H9 (cell line): ENCODE data around the gene NAA30. TPM values are rescaled to one million over a fixed set of nuclear protein-coding genes. Genes with fewer than 3 reads are reported as not detected.

Source experiments
- DNase-seq: peaks from one replicate; pipeline ENCODE4 v3.0.0-alpha.2; 2017
- H2AFZ ChIP-seq: one replicate; pipeline ENCODE4 v1.6.1; 2013; ENCODE audit warnings: mild to moderate bottlenecking, low read length, control low read depth, moderate library complexity
- H2AK5ac ChIP-seq: 2 replicates; pipeline ENCODE4 v1.6.1; 2013; ENCODE audit warnings: low read length, control low read depth, mixed read lengths; ENCODE audit not compliant: insufficient read length
- H2BK120ac ChIP-seq: one replicate; pipeline ENCODE4 v1.6.1; 2013; ENCODE audit warnings: low read depth, mild to moderate bottlenecking, low read length, control low read depth, inconsistent platforms; ENCODE audit not compliant: poor library complexity, severe bottlenecking
- H2BK12ac ChIP-seq: 2 replicates; pipeline ENCODE4 v1.6.1; 2013; ENCODE audit warnings: low read length, control low read depth, mixed read lengths, low read depth; ENCODE audit not compliant: insufficient read length
- H2BK15ac ChIP-seq: 2 replicates; pipeline ENCODE4 v1.6.1; 2013; ENCODE audit warnings: low read depth, low read length, control low read depth
- H2BK20ac ChIP-seq: one replicate; pipeline ENCODE4 v1.6.1; 2013; ENCODE audit warnings: low read depth, mild to moderate bottlenecking, low read length, control low read depth, inconsistent platforms; ENCODE audit not compliant: poor library complexity, severe bottlenecking
- H2BK5ac ChIP-seq: 2 replicates; pipeline ENCODE4 v1.6.1; 2013; ENCODE audit warnings: low read length, control low read depth, mixed read lengths; ENCODE audit not compliant: insufficient read length
- H3K14ac ChIP-seq: 2 replicates; pipeline ENCODE4 v1.6.1; 2013; ENCODE audit warnings: low read length, control low read depth; ENCODE audit not compliant: insufficient read depth
- H3K18ac ChIP-seq: 2 replicates; pipeline ENCODE4 v1.6.1; 2013; ENCODE audit warnings: low read depth, mild to moderate bottlenecking, mixed read lengths, low read length, control low read depth; ENCODE audit not compliant: insufficient read length
- H3K23ac ChIP-seq: 2 replicates; pipeline ENCODE4 v1.6.1; 2013; ENCODE audit warnings: low read length, control low read depth, mixed read lengths, low read depth; ENCODE audit not compliant: insufficient read length
- H3K23me2 ChIP-seq: 2 replicates; pipeline ENCODE4 v1.6.1; 2013; ENCODE audit warnings: low read depth, mild to moderate bottlenecking, mixed read lengths, low read length, control low read depth; ENCODE audit not compliant: insufficient read length, poor library complexity, severe bottlenecking
- H3K27ac ChIP-seq: 2 replicates; pipeline ENCODE4 v1.5.1; 2013; ENCODE audit warnings: low read length, control low read depth, mixed read lengths, low read depth; ENCODE audit not compliant: insufficient read length
- H3K27me3 ChIP-seq: 2 replicates; pipeline ENCODE4 v1.6.1; 2013; ENCODE audit warnings: low read length, control low read depth, inconsistent platforms; ENCODE audit not compliant: insufficient read depth
- H3K4ac ChIP-seq: 2 replicates; pipeline ENCODE4 v1.6.1; 2013; ENCODE audit warnings: low read depth, mild to moderate bottlenecking, control low read depth, inconsistent platforms, low read length, moderate library complexity
- H3K4me1 ChIP-seq: 2 replicates; pipeline ENCODE4 v1.6.1; 2013; ENCODE audit warnings: low read length, control low read depth, inconsistent platforms; ENCODE audit not compliant: insufficient read depth
- H3K4me2 ChIP-seq: 2 replicates; pipeline ENCODE4 v1.6.1; 2013; ENCODE audit warnings: low read length, control low read depth, mixed read lengths; ENCODE audit not compliant: insufficient read length, insufficient read depth
- H3K56ac ChIP-seq: 2 replicates; pipeline ENCODE4 v1.6.1; 2013; ENCODE audit warnings: low read depth, mild to moderate bottlenecking, mixed read lengths, low read length, control low read depth; ENCODE audit not compliant: insufficient read length
- H3K79me1 ChIP-seq: 2 replicates; pipeline ENCODE4 v1.6.1; 2013; ENCODE audit warnings: low read depth, mild to moderate bottlenecking, moderate library complexity, low read length, control low read depth, inconsistent platforms; ENCODE audit not compliant: insufficient read depth, poor library complexity, severe bottlenecking
- H3K79me2 ChIP-seq: 2 replicates; pipeline ENCODE4 v1.6.1; 2013; ENCODE audit warnings: low read length, control low read depth, inconsistent platforms; ENCODE audit not compliant: insufficient read depth
- H3K9ac ChIP-seq: 2 replicates; pipeline ENCODE4 v1.6.1; 2013; ENCODE audit warnings: low read length, control low read depth, mixed read lengths; ENCODE audit not compliant: insufficient read length; ENCODE audit errors: extremely low read depth
- H3K9me3 ChIP-seq: one replicate; pipeline ENCODE4 v1.6.1; 2013; ENCODE audit warnings: low read depth, low read length, inconsistent platforms; ENCODE audit not compliant: control insufficient read depth
- H3T11ph ChIP-seq: one replicate; pipeline ENCODE4 v1.6.1; 2013; ENCODE audit warnings: mild to moderate bottlenecking, low read length, control low read depth, inconsistent platforms
- H4K20me1 ChIP-seq: one replicate; pipeline ENCODE4 v1.6.1; 2013; ENCODE audit not compliant: control insufficient read depth, insufficient read length, insufficient read depth
- H4K5ac ChIP-seq: 2 replicates; pipeline ENCODE4 v1.6.1; 2013; ENCODE audit warnings: low read depth, mild to moderate bottlenecking, mixed read lengths, low read length, control low read depth; ENCODE audit not compliant: insufficient read length
- H4K8ac ChIP-seq: replicated peaks from 2 replicates; pipeline ENCODE4 v1.6.1; 2013; ENCODE audit warnings: low read length, control low read depth, mixed read lengths, low read depth; ENCODE audit not compliant: insufficient read length
- H4K91ac ChIP-seq: 2 replicates; pipeline ENCODE4 v1.6.1; 2013; ENCODE audit warnings: low read depth, mild to moderate bottlenecking, moderate library complexity, mixed read lengths, low read length, control low read depth; ENCODE audit not compliant: insufficient read length
- H3K27ac Mint-ChIP-seq, 3 experiments: 2 replicates in 2 of 3; 3 replicates in 1 of 3; pipeline ENCODE4 v1.8.0; 2020 to 2021; ENCODE audit warnings: mixed read lengths in 3 of 3, mild to moderate bottlenecking in 1 of 3, moderate library complexity in 1 of 3
- H3K27me3 Mint-ChIP-seq: 2 replicates; pipeline ENCODE4 v1.8.0; 2021; ENCODE audit warnings: low read depth, mild to moderate bottlenecking, moderate library complexity, mixed read lengths
- H3K36me3 Mint-ChIP-seq, 3 experiments: 2 replicates in 2 of 3; 3 replicates in 1 of 3; pipeline ENCODE4 v1.8.0; 2020 to 2021; ENCODE audit warnings: low read depth in 3 of 3, mixed read lengths in 3 of 3; ENCODE audit not compliant: insufficient read depth in 1 of 3
- H3K4me1 Mint-ChIP-seq, 2 experiments: 2 replicates each; pipeline ENCODE4 v1.8.0; 2020; ENCODE audit warnings: mixed read lengths in 2 of 2
- H3K4me3 Mint-ChIP-seq, 2 experiments: 2 replicates in 1 of 2; 3 replicates in 1 of 2; pipeline ENCODE4 v1.8.0; 2020 to 2021; ENCODE audit warnings: mild to moderate bottlenecking in 2 of 2, mixed read lengths in 2 of 2, moderate library complexity in 1 of 2
- H3K9me3 Mint-ChIP-seq, 2 experiments: 2 replicates in 1 of 2; 3 replicates in 1 of 2; pipeline ENCODE4 v1.8.0; 2020; ENCODE audit warnings: mild to moderate bottlenecking in 2 of 2, mixed read lengths in 2 of 2, moderate library complexity in 1 of 2
- WGBS: extraction: QIAGEN DNeasy Blood & Tissue Kit; methylation state at CpG from one replicate; pipeline ENCODE4 v1.1.7; 2013; ENCODE audit warnings: missing lambda C conversion rate, low lambda C conversion rate, mixed read lengths; ENCODE audit not compliant: insufficient read length; ENCODE audit errors: extremely low coverage; 5-methylcytosine and 5-hydroxymethylcytosine counted together
- total RNA-seq: library from RNA; stranded (reverse); gene quantifications from 2 replicates; pipeline ENCODE4 v1.2.1, GENCODE V29; 2021
- TF ChIP-seq, protein P1 (sequence below): fragments of 200-600 bp; sonication (generic); conservative IDR thresholded peaks from 3 replicates; pipeline ENCODE4 v1.8.0; 2021; ENCODE audit warnings: antibody characterized with exemption, mild to moderate bottlenecking

The NAA30 gene
- total RNA-seq, 1 experiment from 2014 or later = 20.9 TPM

DNA sequence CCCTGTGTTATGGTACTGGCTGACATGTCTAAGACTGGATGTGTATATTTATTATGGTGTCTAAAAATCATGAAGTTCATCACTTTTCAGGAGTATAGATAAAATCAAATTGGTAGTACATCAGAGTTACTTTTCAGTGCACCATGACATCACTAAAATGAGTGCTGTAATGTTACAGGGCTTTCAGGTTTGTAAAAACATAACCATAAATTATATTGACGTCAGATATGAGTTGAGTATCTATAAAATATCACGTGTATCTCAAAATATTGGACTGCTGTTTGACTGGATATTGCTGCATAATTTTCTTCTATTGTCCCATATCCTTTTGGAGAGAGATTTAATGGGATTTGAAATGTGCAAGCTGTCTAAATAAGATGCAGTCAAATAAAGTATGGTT is 22.0 kb downstream of the NAA30 start:
- Histone ChIP-seq H2AFZ (no peak overlapping the region), H2BK120ac (no peak overlapping the region), H3K23me2 (no peaks in the 10 kb centered on the region), H3K14ac (no peak overlapping the region), H3K27me3 (no peaks in the 10 kb centered on the region), H3T11ph (no peak overlapping the region), H2BK5ac (no peak overlapping the region), H4K91ac (no peak overlapping the region), H4K8ac (no peak overlapping the region), H2BK20ac (no peak overlapping the region), H2BK12ac (no peak overlapping the region), H3K4me1 (no peaks in the 10 kb centered on the region), H3K4me2 (no peak overlapping the region), H4K20me1 (no peaks in the 10 kb centered on the region), H3K79me1 (no peaks in the 10 kb centered on the region), H3K4ac (no peak overlapping the region), H3K56ac (no peak overlapping the region), H3K9ac (no peak overlapping the region), H2AK5ac (no peak overlapping the region), H3K9me3 (no peaks in the 10 kb centered on the region), H3K18ac (no peak overlapping the region), H3K23ac (no peak overlapping the region), H3K79me2 (no peaks in the 10 kb centered on the region), H4K5ac (no peak overlapping the region), H3K27ac (no peak overlapping the region), H2BK15ac (no peak overlapping the region)
- TF ChIP-seq, protein P1, sequence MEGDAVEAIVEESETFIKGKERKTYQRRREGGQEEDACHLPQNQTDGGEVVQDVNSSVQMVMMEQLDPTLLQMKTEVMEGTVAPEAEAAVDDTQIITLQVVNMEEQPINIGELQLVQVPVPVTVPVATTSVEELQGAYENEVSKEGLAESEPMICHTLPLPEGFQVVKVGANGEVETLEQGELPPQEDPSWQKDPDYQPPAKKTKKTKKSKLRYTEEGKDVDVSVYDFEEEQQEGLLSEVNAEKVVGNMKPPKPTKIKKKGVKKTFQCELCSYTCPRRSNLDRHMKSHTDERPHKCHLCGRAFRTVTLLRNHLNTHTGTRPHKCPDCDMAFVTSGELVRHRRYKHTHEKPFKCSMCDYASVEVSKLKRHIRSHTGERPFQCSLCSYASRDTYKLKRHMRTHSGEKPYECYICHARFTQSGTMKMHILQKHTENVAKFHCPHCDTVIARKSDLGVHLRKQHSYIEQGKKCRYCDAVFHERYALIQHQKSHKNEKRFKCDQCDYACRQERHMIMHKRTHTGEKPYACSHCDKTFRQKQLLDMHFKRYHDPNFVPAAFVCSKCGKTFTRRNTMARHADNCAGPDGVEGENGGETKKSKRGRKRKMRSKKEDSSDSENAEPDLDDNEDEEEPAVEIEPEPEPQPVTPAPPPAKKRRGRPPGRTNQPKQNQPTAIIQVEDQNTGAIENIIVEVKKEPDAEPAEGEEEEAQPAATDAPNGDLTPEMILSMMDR = no peak
- Mint-ChIP-seq H3K27ac (no peak overlapping the region), H3K36me3 (peaks cover 0 to 13% (median 5%) of the 10 kb centered on the region in 3 experiments; a peak in 4 of 7 replicates), H3K27me3 (no peaks in the 10 kb centered on the region), H3K4me1 (peaks cover 2 to 3% of the 10 kb centered on the region in 2 experiments; a peak in 1 of 4 replicates), H3K4me3 (no peak overlapping the region), H3K9me3 (no peaks in the 10 kb centered on the region)
- WGBS = no CpG with 5 or more reads among the region's 2 CpGs
- DNase-seq = no peak
